ENCODE measurements around the gene USP24.

- no peak for TF ChIP-seq CTCF (IDR thresholded peaks at IDR 0.05; ENCODE audit: low read depth, low read length)
- no peak for TF ChIP-seq EZH2phosphoT487 (IDR thresholded peaks at IDR 0.05; ENCODE audit: low read depth)
Observed at GRCh38 chr1:55124470-55124869, 90.7 kb downstream of the USP24 start.
